NCI-H2196 (cell line): ENCODE measurements around the gene ANKRD33.

Source experiments
- DNase-seq: peaks from one replicate; lab custom pipeline; 2025; ENCODE audit not compliant: unreplicated experiment; lab: John Stamatoyannopoulos, UW

Gene ANKRD33

DNA sequence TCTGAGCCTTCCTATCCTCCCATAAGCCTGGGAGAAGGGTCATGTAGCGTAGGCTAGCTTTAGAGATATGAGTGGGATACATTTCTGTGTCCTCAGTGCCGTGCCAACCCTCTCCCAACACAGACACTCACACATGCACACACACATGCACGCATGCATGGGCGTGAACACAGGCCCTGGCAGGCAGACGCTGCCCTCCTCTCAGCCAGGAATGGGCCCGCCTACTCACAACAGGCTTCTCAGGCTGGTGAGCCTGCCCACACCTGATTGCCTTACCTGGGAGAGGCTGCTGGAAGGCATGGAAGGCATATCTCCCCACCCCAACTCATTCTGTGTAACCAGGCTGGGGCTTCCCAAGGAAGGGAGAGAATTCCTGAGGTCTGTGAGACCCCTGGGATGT is 50.8 kb downstream of the ANKRD33 start:
- DNase-seq, result no peak

DNA sequence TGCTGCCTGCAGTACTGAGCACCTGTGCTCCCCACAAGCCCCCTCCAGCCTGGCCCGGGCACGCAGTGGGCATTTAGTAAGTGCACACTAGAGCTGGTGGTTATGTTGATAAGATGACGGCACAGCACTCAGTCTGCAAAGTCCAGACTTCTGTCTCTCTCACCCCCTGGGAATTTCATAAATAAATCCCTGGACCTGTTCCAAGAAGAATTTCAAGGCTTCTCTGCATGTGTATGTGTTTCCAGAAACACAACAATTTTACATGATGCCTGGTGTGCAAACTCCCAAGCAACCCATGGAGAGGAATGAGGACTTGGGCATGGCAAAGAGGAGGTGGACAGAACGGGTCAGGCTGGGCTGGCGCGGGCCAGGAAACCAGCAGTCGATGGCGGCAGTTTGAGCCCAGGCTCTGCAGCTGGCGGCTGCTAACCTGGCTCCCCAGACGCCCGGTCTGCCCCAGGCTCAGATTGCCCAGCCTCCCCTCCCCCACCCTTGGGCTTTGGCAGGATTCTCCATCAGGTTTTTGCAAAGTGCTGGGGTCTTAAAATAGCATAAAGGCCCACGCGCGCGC is 53.2 kb downstream of the ANKRD33 start:
- no peak for DNase-seq
